ENCODE data around the gene RALY. TPM values are rescaled to one million over a fixed set of nuclear protein-coding genes. Genes with fewer than 3 reads are reported as not detected.

The RALY gene
- total and polyA plus RNA-seq, 7 experiments from 2014 or later: 99.0 to 202 (median 121) TPM

- Histone ChIP-seq H3K27me3 (ENCODE audit: control insufficient read depth in 2 of 2, insufficient read depth in 2 of 2, low read length in 2 of 2) (no peaks in the 10 kb centered on the region), H3K4me3 (ENCODE audit: low read length) (no peak overlapping the region), H3K36me3 (ENCODE audit: control insufficient read depth in 2 of 3, insufficient read depth in 3 of 3, low read length in 3 of 3) (no peaks in the 10 kb centered on the region), H3K4me1 (ENCODE audit: control insufficient read depth in 2 of 2, insufficient read depth in 2 of 2, low read length in 2 of 2) (no peaks in the 10 kb centered on the region), H3K9me3 (ENCODE audit: control insufficient read depth in 2 of 3, low read length in 3 of 3) (no peaks in the 10 kb centered on the region), H3K27ac (ENCODE audit: low read depth, low read length) (no peak overlapping the region)
- ChIA-PET CTCF (no interaction called here), POLR2A (interaction anchor here (0.6 to 0.7 kb wide), 2 partner anchors 234 to 510 kb away, joined by 3 to 4 read pairs; no protein-coding TSS in a partner anchor)
- Mint-ChIP-seq H3K4me3 (no peak overlapping the region), H3K4me1 (no peaks in the 10 kb centered on the region), H3K27me3 (peaks cover 0 to 16% (median 8%) of the 10 kb centered on the region in 5 donors), H3K27ac (no peak overlapping the region), H3K36me3 (no peaks in the 10 kb centered on the region), H3K9me3 (peaks cover 0 to 2% (median 0%) of the 10 kb centered on the region in 11 donors)
- intact Hi-C loops (cut with micrococcal nuclease): no loop called here
- no peak for DNase-seq
- ATAC-seq: no peak
Measured at GRCh38 chr20:33983371-33983770, 10.3 kb upstream of the RALY start.

- no peak overlapping the region for H3K4me3 ChIP-seq (ENCODE audit: low read length)
- Mint-ChIP-seq H3K9me3 (peaks cover 0 to 2% (median 0%) of the 10 kb centered on the region in 11 donors), H3K36me3 (peaks cover 0 to 4% (median 0%) of the 10 kb centered on the region in 5 donors), H3K4me3 (no peak overlapping the region), H3K4me1 (peaks cover 0 to 4% (median 0%) of the 10 kb centered on the region in 7 donors), H3K27me3 (peaks cover 0 to 10% (median 5%) of the 10 kb centered on the region in 5 donors), H3K27ac (no peak overlapping the region)
- no peaks in the 10 kb centered on the region for H3K4me1 ChIP-seq (ENCODE audit: control insufficient read depth in 2 of 2, insufficient read depth in 2 of 2, low read length in 2 of 2)
- POLR2A ChIA-PET: interaction anchor here (0.6 kb wide), 1 partner anchor 98 kb away, joined by 3 read pairs; no protein-coding TSS in a partner anchor
- DNase-seq: no peak
- H3K36me3 ChIP-seq (ENCODE audit: control insufficient read depth in 2 of 3, insufficient read depth in 3 of 3, low read length in 3 of 3): no peaks in the 10 kb centered on the region
- CTCF ChIA-PET: no interaction called here
- intact Hi-C loops (cut with micrococcal nuclease): no loop called here
- H3K9me3 ChIP-seq (ENCODE audit: control insufficient read depth in 2 of 3, low read length in 3 of 3): no peaks in the 10 kb centered on the region
- H3K27ac ChIP-seq (ENCODE audit: low read depth, low read length): no peak overlapping the region
- H3K27me3 ChIP-seq (ENCODE audit: control insufficient read depth in 2 of 2, insufficient read depth in 2 of 2, low read length in 2 of 2): no peaks in the 10 kb centered on the region
- no peak for ATAC-seq
Measured at GRCh38 chr20:33984182-33984719, 9.5 kb upstream of the RALY start.

GRCh38 chr20:33985280-33985679 is 8.4 kb upstream of the RALY start:
- CTCF ChIA-PET: no interaction called here

GRCh38 chr20:33985830-33986229 is 7.9 kb upstream of the RALY start:
- ATAC-seq (no peak), DNase-seq (no peak)
- Histone ChIP-seq H3K9me3 (ENCODE audit: control insufficient read depth in 2 of 3, low read length in 3 of 3) (no peaks in the 10 kb centered on the region), H3K4me1 (ENCODE audit: control insufficient read depth in 2 of 2, insufficient read depth in 2 of 2, low read length in 2 of 2) (no peaks in the 10 kb centered on the region), H3K27me3 (ENCODE audit: control insufficient read depth in 2 of 2, insufficient read depth in 2 of 2, low read length in 2 of 2) (no peaks in the 10 kb centered on the region), H3K36me3 (ENCODE audit: control insufficient read depth in 2 of 3, insufficient read depth in 3 of 3, low read length in 3 of 3) (no peaks in the 10 kb centered on the region), H3K27ac (ENCODE audit: low read depth, low read length) (no peak overlapping the region), H3K4me3 (ENCODE audit: low read length) (no peak overlapping the region)
- POLR2A ChIA-PET: no interaction called here
- no peak overlapping the region for H3K27ac Mint-ChIP-seq
- H3K27me3 Mint-ChIP-seq: peaks cover 0 to 6% (median 4%) of the 10 kb centered on the region in 5 donors
- peaks cover 0 to 5% (median 4%) of the 10 kb centered on the region in 5 donors for H3K36me3 Mint-ChIP-seq
- H3K9me3 Mint-ChIP-seq: peaks cover 0 to 4% (median 0%) of the 10 kb centered on the region in 11 donors
- no peak overlapping the region for H3K4me3 Mint-ChIP-seq
- CTCF ChIA-PET: no interaction called here
- peaks cover 4 to 19% (median 11%) of the 10 kb centered on the region in 7 donors for H3K4me1 Mint-ChIP-seq
- intact Hi-C loops (cut with micrococcal nuclease): loop anchor here in 1 of 2 donors (1.0 kb wide), 1 partner anchor 15 kb away; no protein-coding TSS in a partner anchor

More at GRCh38 chr20:33985280-33985679, 8.4 kb upstream of the RALY start:
- no peak overlapping the region for H3K27ac ChIP-seq (ENCODE audit: low read depth, low read length)
- ATAC-seq (no peak), DNase-seq (no peak)
- H3K36me3 ChIP-seq (ENCODE audit: control insufficient read depth in 2 of 3, insufficient read depth in 3 of 3, low read length in 3 of 3): no peaks in the 10 kb centered on the region
- H3K27me3 ChIP-seq (ENCODE audit: control insufficient read depth in 2 of 2, insufficient read depth in 2 of 2, low read length in 2 of 2): no peaks in the 10 kb centered on the region
- Mint-ChIP-seq H3K27me3 (peaks cover 0 to 6% (median 4%) of the 10 kb centered on the region in 5 donors), H3K4me3 (no peak overlapping the region), H3K4me1 (peaks cover 0 to 13% (median 5%) of the 10 kb centered on the region in 7 donors), H3K9me3 (peaks cover 0 to 4% (median 0%) of the 10 kb centered on the region in 11 donors), H3K27ac (no peak overlapping the region), H3K36me3 (peaks cover 0 to 5% (median 4%) of the 10 kb centered on the region in 5 donors)
- H3K4me3 ChIP-seq (ENCODE audit: low read length): no peak overlapping the region
- no peaks in the 10 kb centered on the region for H3K9me3 ChIP-seq (ENCODE audit: control insufficient read depth in 2 of 3, low read length in 3 of 3)
- intact Hi-C loops (cut with micrococcal nuclease): loop anchor here in 1 of 2 donors (1.0 kb wide), 1 partner anchor 14 kb away; no protein-coding TSS in a partner anchor
- H3K4me1 ChIP-seq (ENCODE audit: control insufficient read depth in 2 of 2, insufficient read depth in 2 of 2, low read length in 2 of 2): no peaks in the 10 kb centered on the region
- POLR2A ChIA-PET: interaction anchor here (0.6 kb wide), 1 partner anchor 97 kb away, joined by 3 read pairs; no protein-coding TSS in a partner anchor

- Histone ChIP-seq H3K27me3 (ENCODE audit: control insufficient read depth in 2 of 2, insufficient read depth in 2 of 2, low read length in 2 of 2) (no peaks in the 10 kb centered on the region), H3K4me1 (ENCODE audit: control insufficient read depth in 2 of 2, insufficient read depth in 2 of 2, low read length in 2 of 2) (peaks cover 0 to 3% of the 10 kb centered on the region in 2 donors), H3K27ac (ENCODE audit: low read depth, low read length) (no peak overlapping the region), H3K36me3 (ENCODE audit: control insufficient read depth in 2 of 3, insufficient read depth in 3 of 3, low read length in 3 of 3) (no peaks in the 10 kb centered on the region), H3K4me3 (ENCODE audit: low read length) (no peak overlapping the region), H3K9me3 (ENCODE audit: control insufficient read depth in 2 of 3, low read length in 3 of 3) (no peaks in the 10 kb centered on the region)
- Mint-ChIP-seq H3K4me1 (peaks cover 11 to 23% (median 17%) of the 10 kb centered on the region in 7 donors), H3K27me3 (peaks cover 0 to 2% (median 0%) of the 10 kb centered on the region in 5 donors), H3K36me3 (peaks cover 0 to 7% (median 4%) of the 10 kb centered on the region in 5 donors), H3K27ac (no peak overlapping the region), H3K9me3 (peaks cover 0 to 4% (median 0%) of the 10 kb centered on the region in 11 donors), H3K4me3 (no peak overlapping the region)
- POLR2A ChIA-PET: no interaction called here
- CTCF ChIA-PET: no interaction called here
- intact Hi-C loops (cut with micrococcal nuclease): no loop called here
- ATAC-seq: no peak
- DNase-seq: no peak
Measured at GRCh38 chr20:33986560-33987216, 7.0 kb upstream of the RALY start.

GRCh38 chr20:33990075-33990474 is 3.6 kb upstream of the RALY start:
- peaks cover 0 to 15% (median 4%) of the 10 kb centered on the region in 5 donors for H3K36me3 Mint-ChIP-seq
- peak overlapping the region in 4 of 9 donors; percentile 4 to 24 (median 14) for H3K27ac Mint-ChIP-seq
- no peak overlapping the region for H3K27ac ChIP-seq (ENCODE audit: low read depth, low read length)
- peak overlapping the region in 4 of 10 donors; percentile 28 to 51 (median 39) for H3K4me3 Mint-ChIP-seq
- intact Hi-C loops (cut with micrococcal nuclease): loop anchor here (5.0 to 10.0 kb wide), 6 partner anchors 323 to 1883 kb away; partner anchors contain the start of genes ACTL10 (in 1 of the 2), ITCH (in 1 of the 2), RBM39 (in 1 of the 2) and TM9SF4 (in 1 of the 2)
- no peaks in the 10 kb centered on the region for H3K27me3 ChIP-seq (ENCODE audit: control insufficient read depth in 2 of 2, insufficient read depth in 2 of 2, low read length in 2 of 2)
- ATAC-seq (no peak), DNase-seq (no peak)
- peaks cover 20 to 39% (median 33%) of the 10 kb centered on the region in 7 donors for H3K4me1 Mint-ChIP-seq
- peaks cover 0 to 9% (median 0%) of the 10 kb centered on the region in 3 experiments for H3K36me3 ChIP-seq (ENCODE audit: control insufficient read depth in 2 of 3, insufficient read depth in 3 of 3, low read length in 3 of 3)
- peaks cover 2 to 14% of the 10 kb centered on the region in 2 donors for H3K4me1 ChIP-seq (ENCODE audit: control insufficient read depth in 2 of 2, insufficient read depth in 2 of 2, low read length in 2 of 2)
- CTCF ChIA-PET: no interaction called here
- POLR2A ChIA-PET: no interaction called here
- no peaks in the 10 kb centered on the region for H3K27me3 Mint-ChIP-seq
- H3K9me3 Mint-ChIP-seq: peaks cover 0 to 4% (median 1%) of the 10 kb centered on the region in 11 donors
- no peaks in the 10 kb centered on the region for H3K9me3 ChIP-seq (ENCODE audit: control insufficient read depth in 2 of 3, low read length in 3 of 3)
- no peak overlapping the region for H3K4me3 ChIP-seq (ENCODE audit: low read length)

Data from naive thymus-derived CD4-positive, alpha-beta T cell (primary cell).